Suprapubic skin (tissue), 4 donors: ENCODE results near the gene ELOB. TPM values are rescaled to one million over a fixed set of nuclear protein-coding genes. Genes with fewer than 3 reads are reported as not detected.

Source experiments
- DNase-seq, 2 donors: peaks; one replicate each; pipeline ENCODE4 v3.0.0-alpha.2; 2019; ENCODE audit warnings: low spot score in 2 of 2
- H3K27ac ChIP-seq: fragments of 200-600 bp; sonication (generic); one replicate; pipeline ENCODE4 v1.5.1; 2019
- H3K27me3 ChIP-seq: fragments of 200-600 bp; sonication (generic); one replicate; pipeline ENCODE4 v1.5.1; 2019
- H3K36me3 ChIP-seq: fragments of 200-600 bp; sonication (generic); one replicate; pipeline ENCODE4 v1.5.1; 2019
- H3K4me1 ChIP-seq: fragments of 200-600 bp; sonication (generic); one replicate; pipeline ENCODE4 v1.5.1; 2019
- H3K4me3 ChIP-seq: fragments of 200-600 bp; sonication (generic); one replicate; pipeline ENCODE4 v1.5.1; 2019; ENCODE audit warnings: mild to moderate bottlenecking
- H3K9me3 ChIP-seq: fragments of 200-600 bp; sonication (generic); one replicate; pipeline ENCODE4 v1.5.1; 2019
- CTCF ChIP-seq, 2 donors: fragments of 200-600 bp in 1 of 2; fragments of 450-650 bp in 1 of 2; sonication (generic) in 1 of 2; IDR thresholded peaks; one replicate each; pipeline ENCODE4 v1.5.1; 2016 to 2019; ENCODE audit warnings: antibody characterized with exemption in 2 of 2, mild to moderate bottlenecking in 1 of 2, moderate library complexity in 1 of 2
- EP300 ChIP-seq: sonication (generic); formaldehyde crosslinking; IDR thresholded peaks from one replicate; pipeline ENCODE4 v1.6.1; 2017; ENCODE audit warnings: antibody characterized with exemption
- POLR2A ChIP-seq, 2 donors: fragments of 450-650 bp; IDR thresholded peaks; one replicate each; pipeline ENCODE4 v1.6.1; 2017; ENCODE audit warnings: antibody characterized with exemption in 2 of 2, mild to moderate bottlenecking in 2 of 2, moderate library complexity in 2 of 2
- POLR2AphosphoS5 ChIP-seq, 3 donors: sonication (generic); formaldehyde crosslinking; IDR thresholded peaks; one replicate each; pipeline ENCODE4 v1.6.1; 2017; ENCODE audit warnings: antibody characterized with exemption in 3 of 3
- WGBS: methylation state at CpG from one replicate; pipeline ENCODE4 v1.1.5; 2018; 5-methylcytosine and 5-hydroxymethylcytosine counted together
- total RNA-seq, 4 donors: library from RNA; depleted of rRNA; stranded (reverse); fragments of >200 nt; gene quantifications; one replicate each; pipeline ENCODE4 v1.1.0, GENCODE V29; 2016

ELOB gene
- total RNA-seq, 4 donors from 2014 or later, result 174 to 249 (median 213) TPM

- H3K36me3 ChIP-seq, result peaks cover 40% of the 10 kb centered on the region
- H3K4me3 ChIP-seq, result peak overlapping the region; percentile 84
- H3K27me3 ChIP-seq, result no peaks in the 10 kb centered on the region
- no peak for DNase-seq
- H3K9me3 ChIP-seq, result no peaks in the 10 kb centered on the region
- 71% methylated on average over 7 of the region's 7 CpGs for WGBS
- H3K4me1 ChIP-seq, result peaks cover 46% of the 10 kb centered on the region
- H3K27ac ChIP-seq, result peak overlapping the region; percentile 63
- no peak for TF ChIP-seq EP300
- TF ChIP-seq POLR2AphosphoS5 (IDR thresholded peaks at IDR 0.05), result no peak
- TF ChIP-seq POLR2A (IDR thresholded peaks at IDR 0.05), result no peak
- no peak for TF ChIP-seq CTCF (IDR thresholded peaks at IDR 0.05)
Observed at GRCh38 chr16:2775131-2775716, 1.9 kb downstream of the ELOB start.

GRCh38 chr16:2774161-2774891 is 2.8 kb downstream of the ELOB start:
- TF ChIP-seq CTCF (IDR thresholded peaks at IDR 0.05) (no peak), EP300 (no peak), POLR2AphosphoS5 (IDR thresholded peaks at IDR 0.05) (no peak), POLR2A (IDR thresholded peaks at IDR 0.05) (no peak)
- H3K27ac ChIP-seq, result peak overlapping the region; percentile 22
- no peaks in the 10 kb centered on the region for H3K27me3 ChIP-seq
- 83% methylated on average over 2 of the region's 7 CpGs for WGBS
- no peaks in the 10 kb centered on the region for H3K9me3 ChIP-seq
- no peak overlapping the region for H3K4me3 ChIP-seq
- DNase-seq, result no peak
- peaks cover 49% of the 10 kb centered on the region for H3K36me3 ChIP-seq
- H3K4me1 ChIP-seq, result peaks cover 54% of the 10 kb centered on the region

- Histone ChIP-seq H3K9me3 (no peaks in the 10 kb centered on the region), H3K4me1 (peaks cover 54% of the 10 kb centered on the region), H3K36me3 (peaks cover 58% of the 10 kb centered on the region), H3K4me3 (no peak overlapping the region), H3K27me3 (no peaks in the 10 kb centered on the region), H3K27ac (no peak overlapping the region)
- DNase-seq, result no peak
- TF ChIP-seq POLR2A (IDR thresholded peaks at IDR 0.05) (no peak), POLR2AphosphoS5 (IDR thresholded peaks at IDR 0.05) (no peak), CTCF (IDR thresholded peaks at IDR 0.05) (no peak), EP300 (no peak)
- WGBS, result 82% methylated on average over 8 of the region's 12 CpGs
Observed at GRCh38 chr16:2773188-2773968, 3.7 kb downstream of the ELOB start.

- 73% methylated on average over 17 of the region's 18 CpGs for WGBS
- Histone ChIP-seq H3K27ac (peak overlapping the region; percentile 33), H3K4me1 (peaks cover 59% of the 10 kb centered on the region), H3K9me3 (no peaks in the 10 kb centered on the region), H3K27me3 (no peaks in the 10 kb centered on the region), H3K4me3 (no peak overlapping the region), H3K36me3 (peaks cover 74% of the 10 kb centered on the region)
- TF ChIP-seq POLR2A (IDR thresholded peaks at IDR 0.05) (no peak), POLR2AphosphoS5 (IDR thresholded peaks at IDR 0.05) (no peak), EP300 (no peak), CTCF (IDR thresholded peaks at IDR 0.05) (no peak)
- DNase-seq, result no peak
Observed at GRCh38 chr16:2771496-2772402, 5.3 kb downstream of the ELOB start.
